ENCODE data around the gene HERPUD2.

Gene HERPUD2

GRCh38 chr7:35613150-35613549 is 81.8 kb downstream of the HERPUD2 start:
- Mint-ChIP-seq H3K27me3 (ENCODE audit: low read depth) (no peaks in the 10 kb centered on the region), H3K9me3 (peaks cover 3% of the 10 kb centered on the region), H3K36me3 (ENCODE audit: low read depth) (peaks cover 3% of the 10 kb centered on the region), H3K4me3 (no peak overlapping the region), H3K27ac (no peak overlapping the region), H3K4me1 (peaks cover 8% of the 10 kb centered on the region)
- no peak for TF ChIP-seq CTCF (IDR thresholded peaks at IDR 0.05; ENCODE audit: unreplicated experiment in 3 of 3)

- Mint-ChIP-seq H3K4me3 (no peak overlapping the region), H3K9me3 (no peaks in the 10 kb centered on the region), H3K36me3 (ENCODE audit: low read depth) (no peaks in the 10 kb centered on the region), H3K27me3 (ENCODE audit: low read depth) (no peaks in the 10 kb centered on the region), H3K27ac (no peak overlapping the region), H3K4me1 (no peaks in the 10 kb centered on the region)
- no peak for TF ChIP-seq CTCF (IDR thresholded peaks at IDR 0.05; ENCODE audit: unreplicated experiment in 3 of 3)
Measured at GRCh38 chr7:35605760-35606159, 89.2 kb downstream of the HERPUD2 start.

- Mint-ChIP-seq H3K27me3 (ENCODE audit: low read depth) (no peaks in the 10 kb centered on the region), H3K9me3 (no peaks in the 10 kb centered on the region), H3K4me3 (no peak overlapping the region), H3K36me3 (ENCODE audit: low read depth) (no peaks in the 10 kb centered on the region), H3K27ac (no peak overlapping the region), H3K4me1 (no peaks in the 10 kb centered on the region)
- TF ChIP-seq CTCF (IDR thresholded peaks at IDR 0.05; ENCODE audit: unreplicated experiment in 3 of 3): no peak
Measured at GRCh38 chr7:35604595-35604994, 90.3 kb downstream of the HERPUD2 start.

GRCh38 chr7:35599645-35600044 is 95.3 kb downstream of the HERPUD2 start:
- Mint-ChIP-seq H3K4me1 (peaks cover 5% of the 10 kb centered on the region), H3K27ac (no peak overlapping the region), H3K36me3 (ENCODE audit: low read depth) (no peaks in the 10 kb centered on the region), H3K27me3 (ENCODE audit: low read depth) (no peaks in the 10 kb centered on the region), H3K4me3 (no peak overlapping the region), H3K9me3 (no peaks in the 10 kb centered on the region)
- no peak for TF ChIP-seq CTCF (IDR thresholded peaks at IDR 0.05; ENCODE audit: unreplicated experiment in 3 of 3)

- Mint-ChIP-seq H3K4me3 (no peak overlapping the region), H3K4me1 (peaks cover 5% of the 10 kb centered on the region), H3K27ac (no peak overlapping the region), H3K9me3 (no peaks in the 10 kb centered on the region), H3K27me3 (ENCODE audit: low read depth) (no peaks in the 10 kb centered on the region), H3K36me3 (ENCODE audit: low read depth) (no peaks in the 10 kb centered on the region)
- TF ChIP-seq CTCF (IDR thresholded peaks at IDR 0.05; ENCODE audit: unreplicated experiment in 3 of 3): no peak
Measured at GRCh38 chr7:35599061-35599460, 95.9 kb downstream of the HERPUD2 start.

GRCh38 chr7:35596061-35596460 is 98.9 kb downstream of the HERPUD2 start:
- no peak for TF ChIP-seq CTCF (IDR thresholded peaks at IDR 0.05; ENCODE audit: unreplicated experiment in 3 of 3)
- Mint-ChIP-seq H3K27ac (peak overlapping the region in 1 of 3 experiments; percentile 1), H3K27me3 (ENCODE audit: low read depth) (no peaks in the 10 kb centered on the region), H3K36me3 (ENCODE audit: low read depth) (no peaks in the 10 kb centered on the region), H3K9me3 (no peaks in the 10 kb centered on the region), H3K4me1 (peaks cover 5% of the 10 kb centered on the region), H3K4me3 (no peak overlapping the region)

All from nephron (organoid).